Fibroblast of villous mesenchyme (primary cell): Measurements from ENCODE around the gene MOCS1. TPM values are rescaled to one million over a fixed set of nuclear protein-coding genes. Genes with fewer than 3 reads are reported as not detected.

Experiments used
- DNase-seq: peaks from one replicate; pipeline ENCODE4 v3.0.0-alpha.2; 2010; ENCODE audit warnings: low read depth
- H3K4me3 ChIP-seq: 2 replicates; pipeline ENCODE4 v1.5.1; 2011; ENCODE audit warnings: low read depth, mild to moderate bottlenecking, low read length
- total RNA-seq: library from RNA; depleted of rRNA; stranded (reverse); fragments of >200 nt; gene quantifications from 2 replicates; pipeline ENCODE4 v1.2.3, GENCODE V29; 2012
- TF ChIP-seq, protein P1 (sequence below): IDR thresholded peaks from 2 replicates; pipeline ENCODE4 v1.5.1; 2012; ENCODE audit warnings: low read depth, mild to moderate bottlenecking, low read length; ENCODE audit not compliant: insufficient read depth

MOCS1 gene
- total RNA-seq, 1 donor, result 10.8 TPM

DNA sequence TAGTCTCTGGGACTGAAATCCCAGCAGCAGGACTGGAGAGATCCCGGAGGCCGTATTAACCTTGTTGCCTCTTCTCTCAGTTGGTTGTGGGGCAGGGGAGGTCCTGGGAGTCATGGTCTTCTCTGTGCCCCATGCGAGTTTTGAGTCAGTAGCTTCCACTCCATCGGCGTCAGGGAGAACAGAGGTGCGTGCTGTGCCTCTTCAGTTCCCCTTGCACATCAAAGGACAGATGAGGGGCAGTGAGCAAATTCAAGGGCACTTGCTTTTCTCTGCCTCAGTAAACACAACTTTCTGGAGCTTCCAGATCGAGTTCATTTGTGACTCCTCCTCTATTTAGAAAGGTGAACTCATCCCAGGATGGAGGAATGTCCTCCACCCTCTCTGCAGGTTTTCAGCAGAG, 48.6 kb downstream of the MOCS1 start:
- no peak overlapping the region for H3K4me3 ChIP-seq
- DNase-seq, result no peak
- TF ChIP-seq, protein P1, sequence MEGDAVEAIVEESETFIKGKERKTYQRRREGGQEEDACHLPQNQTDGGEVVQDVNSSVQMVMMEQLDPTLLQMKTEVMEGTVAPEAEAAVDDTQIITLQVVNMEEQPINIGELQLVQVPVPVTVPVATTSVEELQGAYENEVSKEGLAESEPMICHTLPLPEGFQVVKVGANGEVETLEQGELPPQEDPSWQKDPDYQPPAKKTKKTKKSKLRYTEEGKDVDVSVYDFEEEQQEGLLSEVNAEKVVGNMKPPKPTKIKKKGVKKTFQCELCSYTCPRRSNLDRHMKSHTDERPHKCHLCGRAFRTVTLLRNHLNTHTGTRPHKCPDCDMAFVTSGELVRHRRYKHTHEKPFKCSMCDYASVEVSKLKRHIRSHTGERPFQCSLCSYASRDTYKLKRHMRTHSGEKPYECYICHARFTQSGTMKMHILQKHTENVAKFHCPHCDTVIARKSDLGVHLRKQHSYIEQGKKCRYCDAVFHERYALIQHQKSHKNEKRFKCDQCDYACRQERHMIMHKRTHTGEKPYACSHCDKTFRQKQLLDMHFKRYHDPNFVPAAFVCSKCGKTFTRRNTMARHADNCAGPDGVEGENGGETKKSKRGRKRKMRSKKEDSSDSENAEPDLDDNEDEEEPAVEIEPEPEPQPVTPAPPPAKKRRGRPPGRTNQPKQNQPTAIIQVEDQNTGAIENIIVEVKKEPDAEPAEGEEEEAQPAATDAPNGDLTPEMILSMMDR, result no peak

DNA sequence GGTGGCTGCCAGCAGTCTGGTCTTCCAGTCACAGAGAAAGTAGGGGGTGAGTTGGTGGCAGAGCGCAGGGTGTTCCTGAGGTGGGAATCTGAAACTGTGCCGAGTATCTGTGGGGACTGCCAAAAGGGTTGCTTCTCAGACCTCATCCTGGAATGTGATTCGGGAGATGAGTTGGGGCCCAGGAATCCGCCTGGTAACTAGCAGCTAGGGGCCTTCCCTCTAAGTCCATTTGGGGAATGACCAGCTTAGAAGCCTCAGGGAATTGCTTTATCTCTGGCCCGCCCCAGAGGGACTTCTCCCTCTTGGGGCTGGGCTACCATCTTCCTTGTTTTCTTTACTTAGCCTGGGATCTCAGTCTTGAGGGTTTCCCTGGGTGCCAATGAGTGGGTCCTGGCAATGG, 49.6 kb downstream of the MOCS1 start:
- TF ChIP-seq, protein P1, result no peak
- DNase-seq, result peak; percentile 37
- H3K4me3 ChIP-seq, result no peak overlapping the region

DNA sequence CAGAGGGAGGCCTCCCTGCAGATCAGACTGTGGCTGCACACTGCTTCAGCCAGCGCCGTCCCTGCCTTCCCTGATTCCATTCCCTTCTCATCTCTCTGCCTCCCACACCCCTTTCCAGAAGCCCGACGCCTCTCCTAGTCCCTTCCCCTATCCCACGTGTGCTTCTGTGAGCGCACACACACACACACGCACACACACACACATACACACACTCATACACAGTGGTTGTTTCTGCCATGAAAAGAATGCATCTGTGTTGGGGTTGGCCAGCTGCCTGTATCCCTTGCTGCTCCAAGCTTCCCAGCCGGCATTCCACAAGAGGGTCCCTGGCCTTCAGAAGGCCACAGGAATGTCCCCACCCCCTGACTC, 51.7 kb downstream of the MOCS1 start:
- TF ChIP-seq, protein P1, result no peak
- H3K4me3 ChIP-seq, result no peak overlapping the region
- DNase-seq, result peak; percentile 96

DNA sequence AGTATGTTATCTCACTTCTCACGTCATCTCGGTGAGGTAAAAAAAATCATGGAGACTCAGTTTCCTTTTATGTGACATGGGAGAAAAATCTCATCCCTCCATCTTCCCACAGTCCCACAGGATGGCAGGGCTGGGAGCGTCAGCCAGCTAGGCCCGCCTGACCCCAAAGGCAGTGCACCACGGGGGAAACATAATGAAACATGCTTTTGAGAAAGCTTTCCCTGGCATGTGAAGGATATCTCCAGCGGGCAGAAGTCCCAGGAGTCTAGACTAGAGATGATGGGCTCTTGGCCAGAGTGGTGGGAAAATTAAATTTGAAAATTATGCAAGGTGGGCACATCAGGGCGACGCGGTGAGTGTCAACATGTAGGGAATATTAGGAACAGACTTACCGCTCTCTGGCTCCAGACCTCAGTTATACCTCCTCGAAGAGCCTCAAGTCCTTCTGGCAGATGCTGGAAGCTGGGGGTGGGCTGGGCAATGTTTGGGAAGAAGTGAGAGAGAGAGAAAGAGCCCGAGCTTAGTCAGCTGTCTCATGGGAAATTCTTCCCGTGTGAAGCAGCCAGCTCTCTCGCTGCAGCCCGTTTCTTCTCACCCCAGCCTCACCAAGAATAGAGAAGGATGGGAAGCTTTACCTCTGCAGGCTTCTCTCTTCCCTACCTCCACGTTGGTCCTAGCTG, 52.3 kb downstream of the MOCS1 start:
- TF ChIP-seq, protein P1, result no peak
- H3K4me3 ChIP-seq, result no peak overlapping the region
- DNase-seq, result peak; percentile 78

DNA sequence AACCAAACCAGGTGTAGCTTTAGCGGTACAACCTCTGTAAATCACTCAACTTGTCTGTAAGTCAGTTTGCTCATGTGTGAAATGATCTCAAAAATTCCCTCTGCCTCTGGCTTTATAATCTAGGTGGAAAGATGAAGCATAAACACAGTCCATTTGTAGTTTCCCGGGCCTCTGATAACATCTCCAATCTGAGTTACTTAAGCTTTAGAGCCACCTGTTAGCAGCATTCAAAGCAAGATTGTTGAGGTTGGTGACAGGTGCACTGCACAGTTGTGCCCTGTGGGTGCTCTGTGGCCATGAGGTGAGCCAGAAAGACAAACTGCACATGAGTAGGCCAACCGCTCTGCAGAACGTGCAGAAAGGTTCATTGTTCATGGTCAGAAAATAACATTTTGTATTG, 53.7 kb downstream of the MOCS1 start:
- DNase-seq, result no peak
- H3K4me3 ChIP-seq, result no peak overlapping the region
- TF ChIP-seq, protein P1, result no peak

DNA sequence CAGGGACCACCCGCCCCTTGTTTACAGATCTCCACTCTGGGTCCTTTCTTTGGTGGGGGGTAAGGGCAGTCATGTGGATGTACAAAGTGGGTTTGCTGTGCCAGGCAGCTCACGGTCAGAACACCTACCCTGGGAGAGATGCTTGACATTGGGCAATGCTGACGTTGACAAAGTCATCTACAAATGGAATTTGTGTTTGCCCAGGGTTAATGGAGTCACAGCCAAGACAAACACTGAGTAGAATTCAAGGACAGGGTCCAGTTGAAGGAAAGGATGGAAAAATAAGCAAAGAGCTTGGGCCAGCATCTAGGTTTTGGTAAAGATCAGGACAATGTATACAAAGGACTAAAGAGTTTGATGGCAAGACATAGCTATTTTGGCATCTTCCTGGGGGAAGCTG, 54.7 kb downstream of the MOCS1 start:
- no peak for DNase-seq
- H3K4me3 ChIP-seq, result no peak overlapping the region
- TF ChIP-seq, protein P1, result no peak

DNA sequence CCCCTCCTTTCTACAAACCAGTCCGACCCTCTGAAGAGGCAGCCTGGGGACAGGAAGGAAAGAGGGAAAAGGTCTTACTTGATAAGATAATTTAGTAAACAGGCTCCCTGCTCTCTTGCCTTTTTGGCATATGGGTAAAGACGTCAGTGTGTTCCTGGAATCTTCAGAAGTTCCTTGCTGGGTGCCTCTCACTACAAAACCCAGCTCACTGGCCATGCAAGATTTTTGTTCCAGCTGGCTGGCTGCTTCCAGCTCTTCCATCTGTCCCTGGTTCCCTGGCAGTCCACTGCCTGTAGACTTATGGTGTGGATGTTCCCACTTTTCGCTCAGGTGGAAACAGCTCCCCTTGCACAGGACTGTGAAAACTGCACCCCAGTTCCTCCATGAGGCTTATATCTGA, 57.4 kb downstream of the MOCS1 start:
- TF ChIP-seq, protein P1, result no peak

More for the DNA sequence above, 57.4 kb downstream of the MOCS1 start:
- H3K4me3 ChIP-seq, result no peak overlapping the region
- DNase-seq, result peak; percentile 29
